Measurements from ENCODE around the gene PLTP. TPM values are rescaled to one million over a fixed set of nuclear protein-coding genes. Genes with fewer than 3 reads are reported as not detected.

Gene PLTP
- total RNA-seq, 1 donor from 2014 or later: 38.5 TPM

DNA sequence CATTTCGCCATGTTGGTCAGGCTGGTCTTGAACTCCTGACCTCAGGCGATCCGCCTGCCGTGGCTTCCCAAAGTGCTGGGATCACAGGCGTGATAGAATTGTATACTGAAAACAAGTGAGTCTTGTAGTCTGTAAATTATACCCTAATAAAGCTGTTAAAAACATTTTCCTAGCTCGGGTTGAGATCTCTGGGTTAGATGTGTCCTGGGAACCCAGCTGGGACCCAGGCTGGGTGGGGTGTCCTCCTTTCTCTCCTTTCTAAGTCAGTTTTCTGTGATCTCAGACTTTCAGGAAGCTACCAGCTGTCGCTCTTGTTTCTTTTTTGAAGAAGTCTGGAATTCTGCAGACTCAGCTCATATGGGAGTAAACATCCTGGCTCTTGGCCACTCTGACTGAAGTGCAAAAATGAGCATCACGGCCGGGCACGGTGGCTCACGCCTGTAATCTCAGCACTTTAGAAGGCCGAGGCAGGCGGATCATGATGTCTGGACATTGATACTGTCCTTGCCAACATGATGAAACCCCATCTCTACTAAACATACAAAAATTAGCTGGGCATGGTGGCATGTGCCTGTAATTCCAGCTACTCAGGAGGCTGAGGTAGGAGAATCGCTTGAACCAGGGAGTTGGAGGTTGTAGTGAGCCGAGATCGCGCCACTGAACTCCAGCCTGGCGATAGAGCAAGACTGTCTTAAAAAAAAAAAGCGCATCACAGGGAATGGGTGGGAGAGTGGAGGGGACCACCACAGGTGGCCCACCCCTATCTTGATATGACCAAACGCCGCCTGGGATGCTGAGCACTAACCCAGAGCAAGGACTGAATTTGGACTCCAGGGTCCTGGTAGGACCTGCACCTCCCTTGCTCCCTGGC is 12.7 kb upstream of the PLTP start:
- DNase-seq (ENCODE audit: low read depth): no peak

DNA sequence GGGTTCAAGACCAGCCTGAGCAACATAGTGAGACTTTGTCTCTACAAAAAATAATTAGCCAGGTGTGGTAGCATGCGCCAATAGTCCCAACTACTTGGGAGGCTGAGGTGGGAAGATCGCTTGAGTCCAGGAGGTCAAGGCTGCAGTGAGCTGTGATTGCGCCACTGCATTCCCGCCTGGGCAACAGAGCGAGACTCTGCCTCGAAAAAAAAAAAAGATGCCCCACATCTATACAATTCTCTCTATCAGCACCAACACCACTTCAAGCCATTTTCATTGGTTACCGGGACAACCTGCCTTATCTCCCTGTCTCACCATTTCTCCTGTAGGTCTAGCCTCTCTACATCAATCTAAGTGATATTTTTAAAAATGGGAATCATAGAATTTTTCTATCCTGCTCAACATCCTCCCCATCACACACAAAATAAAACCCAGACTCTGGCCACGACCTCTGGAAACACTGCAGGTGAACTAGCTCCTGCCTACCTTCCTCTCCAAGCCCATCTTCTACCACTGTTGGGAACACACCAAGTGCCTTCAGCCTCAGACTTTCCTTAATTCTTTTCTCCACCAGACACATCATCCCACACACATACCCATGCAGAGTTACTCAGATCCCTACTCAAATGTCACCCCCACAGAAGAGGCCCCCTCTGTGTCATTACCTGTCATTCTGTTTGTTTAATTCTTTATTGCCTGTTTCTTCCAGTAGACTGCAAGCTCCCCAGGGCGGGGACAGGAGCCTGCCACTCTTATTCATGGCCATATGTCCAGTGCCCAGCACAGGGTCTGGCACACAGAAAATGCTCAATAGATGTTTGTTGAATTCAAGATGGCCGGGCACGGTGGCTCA is 9.6 kb upstream of the PLTP start:
- TF ChIP-seq CTCF (conservative IDR thresholded peaks at IDR 0.05; ENCODE audit: low read depth, low read length): no peak
- H3K4me3 ChIP-seq (ENCODE audit: low read depth, low read length): no peak overlapping the region
- DNase-seq (ENCODE audit: low read depth): no peak

More for the DNA sequence above, 12.7 kb upstream of the PLTP start:
- TF ChIP-seq CTCF (conservative IDR thresholded peaks at IDR 0.05; ENCODE audit: low read depth, low read length): no peak
- no peak overlapping the region for H3K4me3 ChIP-seq (ENCODE audit: low read depth, low read length)

GRCh38 chr20:45920462-45921336 is 8.7 kb upstream of the PLTP start:
- no peak overlapping the region for H3K4me3 ChIP-seq (ENCODE audit: low read depth, low read length)
- DNase-seq (ENCODE audit: low read depth): no peak
- TF ChIP-seq CTCF (conservative IDR thresholded peaks at IDR 0.05; ENCODE audit: low read depth, low read length): no peak

DNA sequence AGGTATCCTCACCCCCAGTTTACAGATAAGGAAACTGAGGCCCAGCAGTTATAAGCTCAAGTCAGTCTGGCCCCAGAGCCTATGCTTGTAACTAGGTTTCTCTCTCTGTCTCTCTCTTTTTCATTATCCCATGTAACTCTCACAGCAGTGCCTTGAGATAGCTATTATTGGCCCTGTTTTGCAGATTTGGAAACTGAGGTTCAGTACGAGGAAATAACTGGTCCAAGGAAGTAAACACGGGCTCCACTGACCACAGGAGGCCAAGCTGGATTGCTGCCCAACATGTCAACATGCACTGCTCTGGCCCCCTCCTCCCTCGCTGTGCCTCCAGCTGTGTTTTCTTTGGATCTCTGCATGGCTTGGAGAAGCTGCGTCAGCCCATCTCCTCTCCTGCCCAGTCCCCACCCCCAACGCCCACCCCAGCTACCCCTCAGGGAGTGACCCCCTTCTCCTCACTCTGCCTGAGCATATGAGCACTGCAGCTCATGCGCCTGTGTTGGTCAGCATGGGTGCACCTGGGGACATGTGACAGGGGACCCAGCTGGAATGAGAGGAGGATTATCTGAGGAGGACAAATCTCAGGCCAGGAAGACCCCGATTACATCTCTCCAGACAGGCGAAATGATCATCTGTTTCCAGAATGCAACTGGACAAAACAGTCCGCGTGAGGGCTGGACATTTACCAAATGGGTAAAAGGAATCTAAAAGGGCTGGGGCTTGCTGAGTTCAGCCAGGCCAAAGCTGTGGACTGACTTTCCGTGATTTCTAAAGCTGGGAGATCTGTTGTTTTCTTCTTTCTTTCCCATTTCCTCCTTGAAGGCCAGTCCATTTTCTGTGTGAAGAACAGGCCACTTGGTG is 7.8 kb upstream of the PLTP start:
- H3K4me3 ChIP-seq (ENCODE audit: low read depth, low read length): no peak overlapping the region
- no peak for TF ChIP-seq CTCF (conservative IDR thresholded peaks at IDR 0.05; ENCODE audit: low read depth, low read length)
- no peak for DNase-seq (ENCODE audit: low read depth)

DNA sequence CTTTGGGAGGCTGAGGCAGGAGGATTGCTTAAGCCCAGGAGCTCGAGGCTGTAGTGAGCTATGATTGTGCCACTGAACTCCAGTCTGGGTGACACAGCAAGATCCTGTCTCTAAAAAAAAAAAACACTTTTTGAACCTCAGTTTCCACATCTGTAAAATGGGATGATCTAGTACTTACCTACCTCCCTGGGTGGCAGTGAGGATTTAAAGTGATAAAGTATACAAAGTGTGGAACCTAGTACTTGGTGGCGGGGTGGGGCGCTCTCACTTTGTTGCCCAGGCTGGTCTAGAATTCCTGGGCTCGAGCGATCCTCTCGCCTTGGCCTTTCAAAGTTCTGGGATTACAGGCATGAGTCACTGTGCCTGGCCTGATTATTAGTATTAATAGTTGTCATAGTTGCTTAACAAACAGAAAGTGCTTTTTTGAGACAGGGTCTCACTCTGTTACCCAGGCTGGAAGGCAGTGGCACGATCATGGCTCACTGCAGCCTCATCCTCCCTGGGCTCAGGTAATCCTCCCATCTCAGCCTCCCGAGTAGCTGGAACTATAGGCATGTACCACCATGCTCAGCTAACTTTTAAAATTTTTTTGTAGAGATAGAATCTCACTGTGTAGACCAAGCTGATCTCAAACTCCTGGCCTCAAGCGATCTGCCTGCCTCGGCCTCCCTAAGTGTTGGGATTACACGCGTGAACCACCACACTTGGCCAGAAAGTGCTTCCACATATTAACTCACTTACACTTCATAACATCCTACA is 7.0 kb upstream of the PLTP start:
- DNase-seq (ENCODE audit: low read depth): no peak
- no peak for TF ChIP-seq CTCF (conservative IDR thresholded peaks at IDR 0.05; ENCODE audit: low read depth, low read length)
- no peak overlapping the region for H3K4me3 ChIP-seq (ENCODE audit: low read depth, low read length)
